Psoas muscle (tissue), 8 donors: ENCODE data around the gene PBX1. TPM values are rescaled to one million over a fixed set of nuclear protein-coding genes. Genes with fewer than 3 reads are reported as not detected.
A peak's percentile ranks its signal among the peaks of the same experiment; 100 is the strongest.

ENCODE experiments used
- ATAC-seq, 4 donors: fragments of 200-7000 bp; cut with Tn5 transposase; one replicate each; pipeline ENCODE4 v1.9.1; 2020; ENCODE audit warnings: moderate library complexity in 3 of 4, mild to moderate bottlenecking in 2 of 4
- DNase-seq, 2 donors: peaks; one replicate each; pipeline ENCODE4 v3.0.0-alpha.2; 2020
- H3K27ac ChIP-seq: fragments of 200-600 bp; one replicate; pipeline ENCODE4 v1.8.0; 2022
- H3K27me3 ChIP-seq, 3 donors: fragments of 200-600 bp in 1 of 3; one replicate each; pipeline versions ENCODE4 v1.6.1 to v1.8.0; 2013 to 2022; ENCODE audit warnings: low read length in 2 of 3, mild to moderate bottlenecking in 2 of 3, moderate library complexity in 1 of 3; ENCODE audit not compliant: insufficient read depth in 3 of 3
- H3K36me3 ChIP-seq, 2 donors: fragments of 200-600 bp in 1 of 2; one replicate each; pipeline versions ENCODE4 v1.6.1 to v1.8.0; 2013 to 2022; ENCODE audit warnings: low read depth in 1 of 2, mild to moderate bottlenecking in 1 of 2, moderate library complexity in 1 of 2; ENCODE audit not compliant: insufficient read depth in 1 of 2
- H3K4me1 ChIP-seq: fragments of 200-600 bp; one replicate; pipeline ENCODE4 v1.8.0; 2022
- H3K4me3 ChIP-seq: fragments of 200-600 bp; one replicate; pipeline ENCODE4 v1.8.0; 2022; ENCODE audit warnings: mild to moderate bottlenecking
- H3K9me3 ChIP-seq: fragments of 200-600 bp; one replicate; pipeline ENCODE4 v1.8.0; 2022
- CTCF ChIP-seq: fragments of 200-600 bp; IDR thresholded peaks from one replicate; pipeline ENCODE4 v1.8.0; 2022; ENCODE audit warnings: antibody characterized with exemption
- WGBS, 3 donors: extraction: QIAGEN DNeasy Blood & Tissue Kit; methylation state at CpG; one replicate each; pipeline versions ENCODE4 v1.1.6 to v1.1.7; 2013; 5-methylcytosine and 5-hydroxymethylcytosine counted together
- intact Hi-C, 2 donors: fragments of 100-400 bp; cut with DNase I; formaldehyde crosslinking; loops; one replicate each; pipeline versions ENCODE4 v1.11.0 to v1.14.2; 2022
- polyA plus RNA-seq, 3 donors: library from polyadenylated mRNA; stranded (reverse); fragments of 200-250 nt; gene quantifications; one replicate each; pipeline ENCODE4 v1.2.3, GENCODE V29; 2013
- total RNA-seq, 4 donors: library from RNA; stranded (reverse); fragmentation: NEBNext Ultra II Directional in 2 of 4; extraction: Animal tissue kit (Norgen Biotek cat#: 25700) in 2 of 4; gene quantifications; one replicate each; pipeline versions ENCODE4 v1.2.1 to v1.2.4, GENCODE V29; 2021 to 2023
- donor health status: healthy with polysubstance abuse.
- donor health status: DM: no; HTN: no; CAD: no; lungs with moderate emphysema.
- donor health status: Bipolar disorder and iron deficiency.
- donor health status: healthy.
- donor health status: DM: yes; HTN: yes; CAD: no.
- donor health status: DM: no; HTN: no; CAD: no.
- donor health status: DM: no; HTN: no; CAD: no.
- donor health status: DM: yes; HTN: yes; CAD: no.

The PBX1 gene
- total and polyA plus RNA-seq, 7 donors: 10.6 to 69.9 (median 59.3) TPM

DNA sequence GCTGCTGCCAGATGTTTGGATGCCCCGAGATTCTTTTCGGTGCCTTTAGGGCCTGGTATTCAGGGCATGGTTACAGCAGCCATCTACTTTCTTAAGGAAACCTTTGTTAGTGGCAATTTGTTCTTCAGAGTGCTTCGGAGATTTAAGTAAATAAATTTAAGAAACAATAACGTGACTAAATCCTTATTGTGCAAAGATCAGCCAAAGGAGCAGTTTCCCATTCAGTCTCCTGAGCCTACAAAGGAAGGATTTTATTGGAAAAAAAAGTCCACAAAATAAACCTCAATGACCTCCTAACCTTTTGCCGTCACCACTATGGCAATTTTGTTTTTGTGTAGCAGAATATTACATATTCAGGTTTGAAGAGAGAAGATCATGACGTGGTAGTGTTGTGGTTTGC is 231.1 kb downstream of the PBX1 start:
- DNase-seq: no peak
- Histone ChIP-seq H3K27me3 (no peaks in the 10 kb centered on the region), H3K4me3 (no peak overlapping the region), H3K4me1 (peaks cover 63% of the 10 kb centered on the region), H3K9me3 (no peaks in the 10 kb centered on the region), H3K27ac (no peak overlapping the region), H3K36me3 (peaks cover 0 to 11% of the 10 kb centered on the region in 2 donors)
- TF ChIP-seq CTCF: no peak
- 69 to 78% (median 70%) methylated on average over 6 of the region's 6 CpGs for WGBS, 3 donors
- no peak for ATAC-seq
- intact Hi-C loops: no loop called here

DNA sequence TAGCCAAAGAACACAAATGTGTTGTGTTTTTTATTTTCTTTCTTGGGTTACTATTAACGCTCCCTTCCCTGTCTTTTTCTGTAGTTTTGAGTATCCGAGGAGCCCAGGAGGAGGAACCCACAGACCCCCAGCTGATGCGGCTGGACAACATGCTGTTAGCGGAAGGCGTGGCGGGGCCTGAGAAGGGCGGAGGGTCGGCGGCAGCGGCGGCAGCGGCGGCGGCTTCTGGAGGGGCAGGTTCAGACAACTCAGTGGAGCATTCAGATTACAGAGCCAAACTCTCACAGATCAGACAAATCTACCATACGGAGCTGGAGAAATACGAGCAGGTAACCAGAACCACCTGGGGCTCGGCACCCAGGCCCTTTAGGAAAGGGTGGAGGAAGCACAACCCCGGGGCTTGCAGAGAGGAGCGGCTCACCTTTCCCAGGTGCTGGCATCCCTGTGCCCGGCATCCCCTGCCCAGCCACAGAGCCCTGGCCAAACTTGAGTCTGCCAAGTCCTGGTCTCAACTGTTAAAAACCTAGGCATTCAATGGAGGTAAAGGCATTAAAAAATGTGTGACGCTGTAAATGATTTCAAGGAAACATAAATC is 233.5 kb downstream of the PBX1 start:
- 93 to 96% (median 95%) methylated on average over 21 of the region's 21 CpGs for WGBS, 3 donors
- no peak for TF ChIP-seq CTCF
- peaks cover 43% of the 10 kb centered on the region for H3K4me1 ChIP-seq

DNA sequence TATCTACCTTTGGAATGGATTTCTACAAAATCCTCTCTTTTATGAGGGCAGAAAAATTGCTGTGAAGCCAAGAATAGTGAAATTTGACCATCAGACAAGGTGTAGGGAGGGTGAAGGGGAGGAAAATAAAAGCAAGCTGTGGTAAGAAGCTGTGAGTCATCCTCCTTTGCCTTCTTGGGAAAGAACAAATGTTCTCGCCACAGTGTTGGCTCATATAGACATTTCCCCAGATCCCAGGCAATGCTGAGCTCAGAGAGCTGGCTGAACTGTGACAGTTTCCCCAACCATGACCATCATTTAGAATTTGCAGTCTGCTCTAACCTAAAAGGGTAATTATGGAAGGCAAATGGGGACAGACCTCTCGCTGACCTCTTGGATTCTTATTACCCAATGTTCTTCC is 235.4 kb downstream of the PBX1 start:
- no peaks in the 10 kb centered on the region for H3K27me3 ChIP-seq
- peaks cover 0 to 12% of the 10 kb centered on the region in 2 donors for H3K36me3 ChIP-seq
- H3K4me1 ChIP-seq: peaks cover 34% of the 10 kb centered on the region
- intact Hi-C loops: no loop called here
- peak; percentile 94 to 97 (median 96) for ATAC-seq
- H3K9me3 ChIP-seq: no peaks in the 10 kb centered on the region
- H3K27ac ChIP-seq: peak overlapping the region; percentile 85
- no peak overlapping the region for H3K4me3 ChIP-seq
- no peak for DNase-seq
- 29 to 49% (median 36%) methylated on average over 2 of the region's 2 CpGs for WGBS, 3 donors
- TF ChIP-seq CTCF: no peak

More for the DNA sequence above, 233.5 kb downstream of the PBX1 start:
- Histone ChIP-seq H3K36me3 (peaks cover 0 to 11% of the 10 kb centered on the region in 2 donors), H3K27ac (no peak overlapping the region), H3K9me3 (no peaks in the 10 kb centered on the region), H3K27me3 (no peaks in the 10 kb centered on the region), H3K4me3 (no peak overlapping the region)
- DNase-seq: no peak
- no peak for ATAC-seq
- intact Hi-C loops: no loop called here

DNA sequence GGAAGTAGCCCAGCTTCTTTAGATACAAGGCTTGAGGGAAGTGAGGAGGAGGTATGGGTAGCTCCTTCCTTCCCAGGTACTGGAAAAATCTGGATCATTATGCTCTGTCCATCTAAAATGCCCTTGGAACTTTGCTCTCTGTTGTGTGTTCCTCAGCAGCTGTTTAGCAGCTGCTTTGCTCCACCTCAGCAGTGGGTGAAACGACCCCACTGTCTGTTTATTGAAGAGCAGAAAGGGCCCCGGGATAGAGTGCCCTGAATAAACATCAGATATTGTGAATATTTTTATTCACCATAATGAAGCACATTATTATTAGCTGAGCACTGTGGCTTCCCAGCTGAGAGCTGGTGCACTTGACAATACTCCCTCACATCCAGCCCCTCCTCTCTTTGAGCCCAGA is 237.9 kb downstream of the PBX1 start:
- Histone ChIP-seq H3K4me3 (no peak overlapping the region), H3K36me3 (peaks cover 0 to 23% of the 10 kb centered on the region in 2 donors), H3K4me1 (peaks cover 41% of the 10 kb centered on the region), H3K9me3 (no peaks in the 10 kb centered on the region), H3K27me3 (no peaks in the 10 kb centered on the region), H3K27ac (no peak overlapping the region)
- WGBS, 3 donors: 42 to 59% (median 47%) methylated on average over 2 of the region's 2 CpGs
- DNase-seq: no peak
- intact Hi-C loops: no loop called here
- TF ChIP-seq CTCF: no peak
- no peak for ATAC-seq

DNA sequence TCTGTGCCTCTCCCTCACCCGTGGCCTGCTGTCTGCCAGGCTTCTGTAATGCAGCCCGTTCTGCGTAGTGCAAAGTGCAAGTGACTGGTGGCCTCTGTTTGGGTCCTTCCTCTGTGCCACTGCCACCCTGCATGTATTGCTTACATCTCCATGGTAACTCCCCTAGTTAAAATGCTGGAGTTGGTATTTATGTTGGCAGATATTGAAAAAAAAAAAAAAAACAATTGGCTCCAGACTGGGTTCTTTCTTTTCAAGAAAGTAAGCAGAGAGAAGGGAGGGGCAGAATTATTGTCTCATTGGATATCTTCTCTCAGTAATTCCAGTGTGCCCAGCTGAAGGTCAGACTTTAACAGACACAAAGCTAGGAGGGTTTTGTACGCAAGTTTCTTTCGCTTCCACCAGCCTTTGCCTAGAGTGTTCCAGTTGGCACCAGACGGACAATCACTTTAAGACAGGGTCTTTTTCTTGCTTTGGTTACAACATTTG is 242.3 kb downstream of the PBX1 start:
- TF ChIP-seq CTCF: no peak
- Histone ChIP-seq H3K9me3 (no peaks in the 10 kb centered on the region), H3K4me3 (no peak overlapping the region), H3K4me1 (peaks cover 56% of the 10 kb centered on the region), H3K36me3 (peaks cover 0 to 12% of the 10 kb centered on the region in 2 donors), H3K27ac (peak overlapping the region; percentile 73), H3K27me3 (no peaks in the 10 kb centered on the region)
- 31 to 69% (median 39%) methylated on average over 6 of the region's 6 CpGs for WGBS, 3 donors
- DNase-seq (no peak), ATAC-seq (no peak)
- intact Hi-C loops: loop anchor here in 1 of 2 donors (5.0 kb wide), 1 partner anchor 46 kb away; no protein-coding TSS in a partner anchor
